GM11168 (cell line): Measurements from ENCODE around the gene FARS2.

Source experiments
- in situ Hi-C: fragments of 300-500 bp; cut with MboI; formaldehyde crosslinking; loops from one replicate; pipeline ENCODE4 v1.12.0; 2022; ENCODE audit warnings: low sequenced_read_pairs; ENCODE audit not compliant: unreplicated experiment

Gene FARS2

GRCh38 chr6:5359417-5359816, 98.1 kb downstream of the FARS2 start:
- in situ Hi-C loops: no loop called here

GRCh38 chr6:5361396-5361795, 100.1 kb downstream of the FARS2 start:
- in situ Hi-C loops: no loop called here

GRCh38 chr6:5365436-5366195, 104.3 kb downstream of the FARS2 start:
- in situ Hi-C loops: no loop called here

- in situ Hi-C loops: no loop called here
Observed at GRCh38 chr6:5366941-5367340, 105.6 kb downstream of the FARS2 start.

GRCh38 chr6:5367510-5367909, 106.2 kb downstream of the FARS2 start:
- in situ Hi-C loops: no loop called here

- in situ Hi-C loops: loop anchor here (5.0 kb wide), 1 partner anchor 61 kb away; no protein-coding TSS in a partner anchor
Observed at GRCh38 chr6:5373430-5373829, 112.1 kb downstream of the FARS2 start.

- in situ Hi-C loops: no loop called here
Observed at GRCh38 chr6:5378331-5378730, 117.0 kb downstream of the FARS2 start.

- in situ Hi-C loops: loop anchor here (10.0 kb wide), 1 partner anchor 235 kb away; no protein-coding TSS in a partner anchor
Observed at GRCh38 chr6:5379647-5380242, 118.4 kb downstream of the FARS2 start.

GRCh38 chr6:5383856-5384255, 122.5 kb downstream of the FARS2 start:
- in situ Hi-C loops: loop anchor here (10.0 kb wide), 1 partner anchor 239 kb away; no protein-coding TSS in a partner anchor

- in situ Hi-C loops: loop anchor here (10.0 kb wide), 1 partner anchor 239 kb away; no protein-coding TSS in a partner anchor
Observed at GRCh38 chr6:5384276-5384675, 123.0 kb downstream of the FARS2 start.

GRCh38 chr6:5388326-5388725, 127.0 kb downstream of the FARS2 start:
- in situ Hi-C loops: loop anchor here (10.0 kb wide), 1 partner anchor 244 kb away; no protein-coding TSS in a partner anchor

- in situ Hi-C loops: loop anchor here (10.0 kb wide), 1 partner anchor 244 kb away; no protein-coding TSS in a partner anchor
Observed at GRCh38 chr6:5389086-5389745, 127.9 kb downstream of the FARS2 start.

GRCh38 chr6:5390177-5390576, 128.9 kb downstream of the FARS2 start:
- in situ Hi-C loops: no loop called here

- in situ Hi-C loops: no loop called here
Observed at GRCh38 chr6:5394280-5394679, 133.0 kb downstream of the FARS2 start.

- in situ Hi-C loops: no loop called here
Observed at GRCh38 chr6:5395719-5396118, 134.4 kb downstream of the FARS2 start.

- in situ Hi-C loops: no loop called here
Observed at GRCh38 chr6:5398530-5398929, 137.2 kb downstream of the FARS2 start.

- in situ Hi-C loops: no loop called here
Observed at GRCh38 chr6:5399391-5399790, 138.1 kb downstream of the FARS2 start.

- in situ Hi-C loops: no loop called here
Observed at GRCh38 chr6:5401845-5402738, 140.8 kb downstream of the FARS2 start.

- in situ Hi-C loops: no loop called here
Observed at GRCh38 chr6:5403076-5403475, 141.8 kb downstream of the FARS2 start.

- in situ Hi-C loops: no loop called here
Observed at GRCh38 chr6:5403609-5404008, 142.3 kb downstream of the FARS2 start.
